GM21786 (cell line): ENCODE measurements around the gene KRT35.
"Not testable (repeated sequence)": the region's sequence is repeated elsewhere in the genome, so short reads cannot be mapped to it uniquely, and the experiment has no call there.

ENCODE experiments used
- ATAC-seq: cut with Tn5 transposase; IDR thresholded peaks from one replicate; pipeline ENCODE4 v1.9.1; 2021; ENCODE audit not compliant: unreplicated experiment

Gene KRT35

DNA sequence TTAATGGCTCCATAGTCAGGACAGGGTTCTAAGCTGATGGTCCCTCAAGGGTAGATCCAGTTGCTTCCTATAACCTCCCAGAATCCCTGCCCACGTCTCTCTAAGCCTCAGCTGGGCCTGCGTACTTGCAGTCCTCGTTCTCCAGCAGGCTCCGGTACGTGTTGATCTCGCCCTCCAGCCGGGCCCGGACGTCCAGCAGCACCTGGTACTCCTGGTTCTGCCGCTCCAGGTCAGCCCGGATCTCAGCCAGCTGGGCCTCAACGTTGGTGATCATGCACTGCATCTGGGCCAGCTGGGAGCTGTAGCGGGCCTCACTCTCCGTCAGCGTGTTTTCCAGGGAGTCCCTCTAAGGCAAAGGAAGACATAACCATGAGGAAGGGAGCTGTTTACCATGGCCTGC lies 18.2 kb downstream of the KRT35 start:
- ATAC-seq: no peak

DNA sequence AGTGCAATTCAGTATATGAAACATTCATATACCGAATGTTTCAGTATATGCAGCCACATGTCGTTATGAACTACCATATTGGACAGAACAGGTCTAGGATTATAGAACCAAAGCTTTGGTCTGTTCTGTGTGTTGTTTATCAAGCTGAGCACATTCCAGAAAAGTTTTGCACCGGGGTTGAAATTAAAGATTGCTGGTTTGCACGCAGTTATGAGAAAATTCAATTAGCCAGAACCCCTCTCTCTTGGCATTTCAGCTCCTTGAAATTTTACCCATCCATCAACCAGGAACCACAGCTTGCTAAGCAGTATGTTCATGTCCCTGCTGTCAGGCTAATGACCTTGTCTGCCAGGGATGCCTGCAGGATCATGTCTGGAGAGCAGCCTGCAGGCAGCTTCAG lies 23.3 kb downstream of the KRT35 start:
- ATAC-seq: no peak

DNA sequence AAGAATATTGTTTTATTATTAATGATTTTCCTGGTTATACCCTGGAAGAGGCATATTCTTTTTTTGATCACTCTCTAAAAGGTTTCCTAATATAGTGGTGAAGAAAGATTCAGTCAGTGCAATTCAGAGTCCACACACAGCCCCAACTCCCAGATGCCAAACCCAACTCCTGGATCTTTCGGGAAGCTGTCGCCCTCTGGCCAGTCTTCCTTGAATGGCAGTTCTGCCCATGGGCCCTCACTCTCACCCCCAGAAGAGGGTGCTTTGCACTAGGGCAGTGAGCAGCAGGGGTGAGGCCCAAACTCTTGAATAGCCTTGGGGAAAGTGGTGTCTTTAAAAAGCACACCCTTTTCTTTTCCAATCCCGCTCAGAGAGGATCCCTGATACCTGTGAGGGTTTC lies 24.7 kb downstream of the KRT35 start:
- no peak for ATAC-seq

DNA sequence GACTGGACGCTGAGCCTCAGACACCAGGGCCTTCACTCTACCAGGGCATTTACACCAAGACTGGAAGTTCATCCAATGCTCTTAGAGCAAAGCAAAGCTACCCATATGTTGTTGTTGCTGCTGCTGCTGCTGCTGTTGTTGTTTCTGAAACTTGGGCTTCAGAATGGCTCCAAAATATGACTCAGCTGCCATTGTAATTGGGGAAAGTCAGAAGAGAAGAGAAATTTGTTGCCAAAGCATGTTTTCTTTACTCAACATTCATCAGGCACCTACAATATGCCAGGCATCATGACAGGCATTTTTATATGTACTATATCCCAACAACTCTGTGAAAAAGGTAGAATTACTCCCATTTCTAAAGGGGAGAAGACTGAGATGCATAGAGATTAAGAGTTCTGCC lies 25.7 kb downstream of the KRT35 start:
- ATAC-seq: no peak

DNA sequence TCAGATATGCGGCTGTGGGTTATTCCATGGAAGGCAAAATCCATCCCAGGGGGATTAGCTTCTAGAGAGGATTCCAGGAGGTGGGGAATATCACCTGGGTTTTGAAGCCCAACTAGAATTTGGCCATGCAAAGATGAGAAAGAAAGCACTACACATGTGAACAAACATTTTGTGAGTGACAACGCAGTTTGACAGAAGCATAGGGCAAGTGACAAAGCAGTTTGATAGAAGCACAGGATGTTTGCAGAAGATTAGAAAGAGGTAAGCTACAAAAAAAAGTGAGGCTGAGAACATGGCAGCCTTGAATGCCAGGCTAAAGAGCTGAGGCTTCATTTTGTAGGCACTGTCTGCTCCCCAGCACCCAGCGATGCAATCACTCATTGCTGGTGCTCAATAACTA lies 27.9 kb downstream of the KRT35 start:
- ATAC-seq: no peak

DNA sequence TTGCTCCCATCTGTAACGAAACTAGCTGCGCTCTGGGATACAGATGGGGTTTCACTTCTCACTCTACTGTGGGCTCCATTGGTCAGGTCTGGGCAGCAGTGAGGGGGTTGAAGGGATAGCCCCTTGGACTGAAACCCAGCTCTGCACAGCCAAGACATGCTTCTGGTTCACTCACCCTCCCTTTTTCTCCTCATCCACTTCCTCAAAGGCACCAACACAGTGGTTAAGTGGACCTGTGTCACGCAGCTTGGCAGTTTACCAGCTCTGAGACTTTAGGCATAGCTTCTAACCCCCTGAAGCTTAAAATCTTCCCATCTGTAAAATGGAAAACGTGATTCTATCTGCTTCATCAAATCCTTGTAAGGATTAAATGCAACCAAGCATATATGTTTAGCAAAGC lies 28.7 kb downstream of the KRT35 start:
- ATAC-seq: no peak

DNA sequence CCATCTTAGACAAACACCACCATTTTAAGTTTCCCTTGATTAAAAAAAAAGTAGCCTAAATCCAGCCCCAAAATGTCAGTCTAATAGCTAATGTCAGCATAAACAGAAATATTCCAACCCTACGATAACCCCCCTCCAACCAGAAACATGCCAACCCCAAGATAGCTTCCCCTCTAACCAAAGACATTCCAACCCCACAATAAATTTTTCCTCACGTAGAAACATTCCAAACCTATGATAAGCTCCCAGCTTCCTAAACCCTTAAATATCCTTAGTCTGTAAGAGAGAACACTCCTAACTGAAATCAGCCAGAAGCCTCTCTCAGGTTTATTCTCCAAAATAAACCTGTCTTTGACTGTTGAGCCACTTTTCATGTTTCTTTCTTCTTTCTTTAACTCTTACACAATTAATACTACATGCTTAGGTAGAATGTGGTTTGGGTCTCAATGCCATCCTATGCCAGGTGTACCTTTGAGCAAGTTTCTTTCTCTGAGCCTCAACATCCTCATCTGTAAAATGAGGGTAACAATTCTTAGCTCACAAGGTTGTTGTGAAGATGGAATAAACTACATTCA lies 29.7 kb downstream of the KRT35 start:
- no peak for ATAC-seq

DNA sequence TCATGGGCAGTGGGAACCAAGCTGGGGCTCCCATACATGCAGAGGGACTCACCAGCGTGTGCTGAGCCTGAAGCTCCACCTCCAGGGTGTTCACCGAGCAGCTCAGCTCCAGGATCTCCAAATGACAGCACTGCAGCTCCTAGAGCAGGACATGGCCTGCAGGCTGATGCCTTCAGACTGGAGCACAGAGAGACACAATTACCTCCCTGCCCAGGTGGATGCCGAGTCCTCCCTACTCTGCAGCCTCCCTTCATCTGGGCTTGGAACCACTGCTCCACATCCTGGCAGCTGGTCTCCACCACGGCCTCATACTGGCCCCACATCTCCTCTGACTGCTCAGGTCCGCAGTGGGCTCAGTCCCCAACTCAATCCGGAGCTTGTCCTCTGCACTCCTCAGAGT lies 31.9 kb downstream of the KRT35 start:
- ATAC-seq: no peak

DNA sequence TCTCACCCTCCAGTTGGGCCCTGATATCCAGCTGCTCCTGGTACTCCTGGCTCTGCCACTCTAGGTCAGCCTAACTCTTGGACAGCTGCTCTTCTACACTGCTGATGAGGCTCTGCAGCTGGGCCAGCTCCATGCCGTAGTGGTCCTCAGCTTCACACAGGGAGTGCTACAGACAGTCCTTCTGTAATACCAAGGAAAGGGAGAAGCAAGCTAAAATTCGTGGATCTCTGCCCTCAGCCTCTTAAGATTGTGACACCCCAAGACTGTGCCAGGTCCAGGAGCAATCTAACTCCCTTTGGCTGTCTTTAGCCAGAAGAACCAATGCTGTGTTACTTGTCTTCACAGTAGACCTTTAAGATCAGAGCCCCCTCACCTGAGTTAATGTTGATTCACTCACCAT lies 32.4 kb downstream of the KRT35 start:
- no peak for ATAC-seq

DNA sequence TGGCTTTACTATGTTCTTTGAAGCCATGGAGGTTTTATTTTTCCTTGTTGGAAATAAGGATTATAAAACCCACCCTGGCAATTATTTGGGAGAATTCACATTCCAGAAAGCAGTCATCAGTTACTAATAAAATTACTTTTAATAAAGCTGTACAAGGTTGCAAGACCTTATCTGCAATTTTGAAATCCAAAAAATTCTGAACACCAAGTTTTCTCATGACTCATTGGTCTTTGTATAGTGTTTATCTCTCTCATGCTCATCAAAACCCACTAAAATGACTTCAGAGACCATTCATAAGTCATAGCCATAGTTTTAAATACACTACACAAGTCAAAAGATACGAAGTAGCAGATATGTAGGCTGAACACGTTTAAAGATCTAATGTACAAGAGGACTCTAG lies 34.1 kb downstream of the KRT35 start:
- ATAC-seq: no peak

DNA sequence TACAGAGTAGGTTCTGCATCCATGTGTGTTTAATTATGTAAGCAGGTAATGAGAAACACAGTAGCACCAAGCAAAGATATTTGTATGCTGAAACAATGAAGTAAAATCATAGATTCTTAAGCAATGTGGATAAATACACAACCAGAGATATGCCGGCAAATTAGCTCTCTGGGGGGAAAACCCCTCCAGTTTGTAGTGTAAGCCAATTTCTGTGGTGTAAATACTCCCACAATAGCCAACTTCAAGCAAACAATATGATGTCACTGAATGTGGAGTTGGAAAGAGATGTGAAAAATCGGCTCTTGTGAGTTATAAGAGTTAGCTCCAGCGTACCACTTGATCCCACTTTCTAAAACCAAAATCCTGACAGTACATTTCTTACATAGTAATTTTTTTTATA lies 36.3 kb downstream of the KRT35 start:
- no peak for ATAC-seq

DNA sequence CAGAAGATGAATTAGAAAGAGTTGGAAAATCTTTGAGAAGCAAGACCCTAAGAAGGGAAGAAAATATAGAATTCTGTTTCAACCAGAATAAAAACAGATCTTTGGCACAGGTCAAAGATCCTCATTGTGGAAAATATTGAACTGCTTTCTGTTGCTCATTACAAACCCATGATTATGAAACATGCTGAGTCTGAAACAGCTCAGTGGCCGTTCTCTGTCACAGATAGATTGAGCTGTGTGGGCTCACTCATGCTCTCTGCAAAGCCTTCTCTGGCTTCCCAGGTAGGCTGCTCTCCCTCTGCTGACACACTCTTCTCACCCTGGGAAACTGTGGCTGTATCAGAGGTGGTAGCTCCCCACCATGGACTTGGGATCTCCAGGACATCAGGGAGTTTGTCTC lies 36.8 kb downstream of the KRT35 start:
- no peak for ATAC-seq

DNA sequence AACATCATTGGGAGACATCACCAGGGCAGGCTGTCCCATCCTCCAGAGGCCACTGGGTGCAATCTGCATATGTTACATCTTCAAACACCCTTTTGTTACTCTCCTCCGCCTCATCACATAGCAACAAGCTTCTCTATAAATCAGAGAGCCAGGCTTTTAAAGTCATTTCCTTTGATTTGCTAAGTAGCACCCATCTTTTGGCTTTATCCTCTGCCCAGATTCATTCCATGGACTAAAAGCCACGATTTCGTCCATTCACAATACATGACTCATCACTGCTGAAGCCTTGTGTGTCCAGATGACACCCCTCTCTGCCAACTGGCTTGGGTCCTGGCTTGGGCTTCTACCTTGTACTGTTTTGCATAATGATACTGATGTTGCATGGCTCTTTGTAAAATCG lies 38.2 kb downstream of the KRT35 start:
- ATAC-seq: no peak

DNA sequence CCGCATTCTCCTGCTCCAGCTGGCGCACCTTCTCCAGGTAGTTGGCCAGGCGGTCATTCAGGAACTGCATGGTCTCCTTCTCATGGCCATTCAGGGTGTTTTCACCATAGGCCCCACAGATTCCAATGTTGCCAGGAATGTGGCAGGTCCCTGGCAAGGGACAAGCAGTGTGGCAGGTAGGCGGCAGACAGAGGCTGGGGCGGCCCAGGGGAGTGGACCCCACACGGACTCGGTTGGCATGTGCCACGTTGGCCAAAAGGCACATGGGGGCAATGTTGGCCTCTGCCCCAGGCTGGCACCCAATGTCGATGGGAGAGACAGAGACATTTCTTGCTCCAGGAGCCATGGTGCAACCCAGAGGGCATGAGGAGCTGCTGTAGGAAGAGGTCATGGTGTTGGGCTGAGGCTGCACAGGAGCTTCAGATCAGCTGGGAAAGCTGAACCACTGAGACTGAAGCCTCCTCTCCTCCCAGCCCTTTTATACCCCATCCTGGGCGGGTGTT lies 40.4 kb downstream of the KRT35 start, which contains the start of gene KRT38:
Gene KRT38 (minus strand): TSS at position 453 of the 503 bp plus-strand sequence. CDS start 62 bp downstream, at position 391.
- ATAC-seq: no peak

DNA sequence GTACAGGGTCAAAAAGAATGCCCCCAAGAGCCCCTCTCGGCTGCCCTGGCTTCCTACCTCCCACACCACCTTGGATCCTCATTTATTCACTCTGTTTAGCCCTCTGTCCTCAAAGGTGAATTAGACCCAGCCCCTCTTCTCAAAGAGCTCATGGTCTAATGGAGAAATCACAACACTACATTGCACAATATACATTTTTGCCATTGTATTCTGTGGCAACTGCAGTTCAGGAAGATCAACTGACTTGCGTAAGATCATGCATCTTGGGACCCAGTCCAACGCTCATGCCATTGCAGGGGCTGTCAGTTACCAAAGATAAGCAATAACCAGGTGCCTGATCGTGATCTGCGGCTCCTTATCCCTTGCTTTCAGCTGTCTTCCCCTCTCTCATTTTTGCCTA lies 41.6 kb downstream of the KRT35 start:
- ATAC-seq: no peak

DNA sequence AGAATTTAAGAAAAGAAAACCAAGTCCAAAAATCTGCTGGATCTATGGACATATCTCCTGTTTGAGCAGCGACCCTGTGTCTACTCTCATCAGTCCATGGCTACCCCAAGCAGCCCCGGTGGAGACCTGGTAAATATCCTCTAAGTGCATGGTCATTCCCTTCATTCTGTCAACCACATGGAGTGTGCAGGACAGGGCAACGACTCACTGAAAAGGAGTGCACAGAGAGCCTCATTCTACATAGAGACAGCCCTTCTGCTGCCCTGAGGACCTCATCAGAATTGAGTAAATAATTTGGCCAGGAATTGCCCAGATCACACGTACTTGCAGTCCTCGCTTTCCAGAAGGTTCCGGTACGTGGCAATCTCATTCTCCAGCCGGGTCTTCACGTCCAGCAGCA lies 43.2 kb downstream of the KRT35 start:
- ATAC-seq: no peak

DNA sequence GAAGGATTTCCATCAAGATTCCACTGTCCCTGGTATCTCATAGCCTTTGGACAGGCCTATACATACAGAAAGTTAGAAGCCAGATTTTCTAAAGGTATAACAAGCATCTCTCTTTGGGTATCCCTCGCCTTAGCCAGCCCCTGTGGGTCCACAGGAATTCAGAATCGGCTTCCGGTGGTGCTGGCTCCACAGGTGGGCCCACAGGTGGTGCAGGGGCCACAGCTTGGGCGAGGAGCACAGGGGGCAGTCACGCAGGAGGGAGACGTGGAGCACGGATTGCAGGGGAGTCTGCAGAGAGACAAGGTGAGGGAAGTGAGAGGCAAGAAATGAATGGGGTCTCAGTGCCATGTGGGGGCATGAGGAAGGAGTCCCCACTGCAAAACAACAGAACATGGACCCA lies 43.7 kb downstream of the KRT35 start:
- no peak for ATAC-seq

DNA sequence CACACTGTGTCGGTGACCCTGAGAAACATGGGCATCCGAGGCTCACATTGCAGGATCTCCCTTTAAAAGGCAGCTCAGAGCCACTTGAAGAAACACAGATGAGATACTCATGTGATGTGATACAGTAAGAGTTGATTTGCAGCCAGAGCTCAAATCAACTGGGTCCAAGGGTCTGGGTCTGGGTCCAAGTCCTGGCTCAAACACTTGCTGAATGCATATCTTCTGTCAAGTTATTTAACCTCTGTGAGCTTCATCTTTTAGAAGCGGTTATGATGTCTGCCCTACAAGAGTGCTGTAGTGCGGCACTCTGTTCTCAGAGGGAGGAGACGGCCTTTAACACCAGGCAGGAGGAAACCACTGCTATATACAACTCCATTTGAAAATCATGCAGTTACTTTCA lies 46.5 kb downstream of the KRT35 start:
- ATAC-seq: no peak

DNA sequence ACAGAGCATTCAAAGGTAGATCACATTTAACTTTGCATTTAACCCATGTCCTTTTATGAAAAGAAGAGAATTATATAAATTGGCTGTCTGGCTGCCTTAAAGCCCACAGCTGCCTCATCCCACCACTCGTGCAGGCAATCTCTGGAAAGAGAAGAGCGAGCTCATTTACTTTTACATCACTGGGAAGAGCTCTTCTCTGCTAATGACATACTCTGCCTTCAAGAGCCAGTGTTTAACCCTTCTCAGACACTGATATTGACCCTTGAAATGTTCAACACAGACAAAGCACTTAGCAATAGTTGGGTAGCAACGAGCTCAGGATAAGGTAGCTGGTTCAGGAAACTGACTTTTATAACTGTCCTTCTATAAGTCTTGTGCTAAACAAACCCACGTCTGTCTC lies 46.9 kb downstream of the KRT35 start:
- ATAC-seq: no peak

DNA sequence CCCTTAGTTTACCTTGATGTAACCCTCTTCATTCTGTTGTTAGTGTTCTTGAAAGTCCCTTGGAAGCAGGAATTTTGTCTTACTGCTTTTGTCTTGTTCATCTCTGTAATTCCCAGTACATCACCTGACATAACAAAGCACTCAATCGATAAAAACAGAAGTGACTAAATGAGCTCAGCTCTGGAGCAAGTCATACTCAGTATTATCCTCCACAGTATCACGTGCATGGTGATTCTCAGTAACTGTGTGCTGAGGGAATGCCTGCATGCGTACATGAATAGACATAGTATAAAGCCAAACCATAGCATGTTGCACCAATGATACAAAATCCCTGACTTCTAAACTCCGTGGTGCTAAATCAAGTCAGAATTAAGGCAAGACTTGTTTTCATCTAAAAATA lies 47.4 kb downstream of the KRT35 start:
- no peak for ATAC-seq

DNA sequence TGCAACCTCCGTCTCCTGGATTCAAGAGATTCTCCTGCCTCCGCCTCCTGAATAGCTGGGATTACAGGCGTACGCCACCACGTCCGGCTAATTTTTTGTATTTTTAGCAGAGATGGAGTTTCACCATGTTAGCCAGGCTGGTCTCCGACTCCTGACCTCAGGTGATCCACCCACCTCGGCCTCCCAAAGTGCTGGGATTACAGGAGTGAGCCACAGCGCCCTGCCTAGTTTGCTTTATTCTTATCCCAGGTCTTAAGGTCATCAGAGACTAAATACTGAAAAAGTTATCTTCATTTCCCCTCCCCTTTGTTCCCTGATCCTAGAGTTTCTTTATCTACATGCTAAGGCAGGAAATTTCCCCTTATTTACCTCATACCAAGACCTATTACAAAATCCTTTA lies 50.6 kb downstream of the KRT35 start:
- not testable (repeated sequence) for ATAC-seq

DNA sequence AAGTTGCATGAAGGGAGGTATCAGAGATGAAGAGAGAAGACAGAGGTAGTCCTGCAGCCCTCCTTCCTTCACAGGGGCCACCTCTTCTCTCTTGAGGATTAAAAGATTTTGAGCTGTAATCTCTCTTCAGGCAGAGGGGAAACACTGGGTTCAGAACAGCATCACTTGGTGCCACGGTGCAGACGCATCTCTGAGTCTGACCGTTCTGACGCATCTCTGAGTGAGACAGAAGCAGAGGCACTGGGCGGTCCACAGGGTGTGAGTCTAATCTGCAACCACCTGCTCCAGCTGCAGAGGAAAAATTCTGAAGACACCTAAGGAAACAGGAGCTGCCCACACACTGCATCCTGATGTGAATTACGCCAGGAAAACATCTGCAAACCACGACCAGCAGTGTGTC lies 51.3 kb downstream of the KRT35 start:
- ATAC-seq: no peak

DNA sequence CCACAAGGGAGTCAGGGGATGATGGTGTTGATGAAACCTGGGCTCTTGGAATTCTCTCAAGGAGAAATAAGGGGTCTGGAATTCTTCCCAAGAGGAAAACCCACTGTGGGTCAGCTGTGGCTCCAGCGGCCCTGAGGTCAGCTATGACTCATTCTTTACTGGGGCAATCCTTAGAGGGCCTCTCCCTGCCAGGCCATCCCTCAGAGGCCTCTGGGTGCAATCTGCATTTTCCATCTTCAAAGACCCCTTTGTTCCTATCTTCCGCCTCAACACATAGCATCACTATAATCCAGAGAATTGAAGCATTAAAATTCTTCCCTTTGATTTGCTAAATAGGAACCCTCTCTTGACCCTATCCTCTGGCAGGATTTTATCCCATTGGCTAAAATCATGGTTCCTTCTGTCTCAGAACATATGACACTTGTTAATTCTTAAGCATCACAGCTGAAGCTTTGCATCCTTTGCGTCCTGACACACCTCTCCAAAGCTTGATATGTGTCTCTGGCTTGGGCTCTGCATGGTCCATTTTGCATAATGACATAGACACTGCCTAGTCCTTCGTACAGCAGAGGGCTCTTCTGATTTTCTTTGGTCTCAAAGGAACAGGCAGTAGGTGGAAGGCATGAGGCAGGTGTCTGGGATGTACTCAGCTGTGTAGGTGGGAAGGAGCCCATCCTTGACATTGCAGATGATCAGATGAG lies 52.2 kb downstream of the KRT35 start:
- ATAC-seq: no peak
